ENCODE results near the gene MISP. TPM values are rescaled to one million over a fixed set of nuclear protein-coding genes. Genes with fewer than 3 reads are reported as not detected.

Gene MISP
- total and polyA plus RNA-seq, 2 of the 13 experiments (the other 11 are each of a cell fraction or from before 2014, with no cell fraction given): 0.67 to 1.3 TPM

DNA sequence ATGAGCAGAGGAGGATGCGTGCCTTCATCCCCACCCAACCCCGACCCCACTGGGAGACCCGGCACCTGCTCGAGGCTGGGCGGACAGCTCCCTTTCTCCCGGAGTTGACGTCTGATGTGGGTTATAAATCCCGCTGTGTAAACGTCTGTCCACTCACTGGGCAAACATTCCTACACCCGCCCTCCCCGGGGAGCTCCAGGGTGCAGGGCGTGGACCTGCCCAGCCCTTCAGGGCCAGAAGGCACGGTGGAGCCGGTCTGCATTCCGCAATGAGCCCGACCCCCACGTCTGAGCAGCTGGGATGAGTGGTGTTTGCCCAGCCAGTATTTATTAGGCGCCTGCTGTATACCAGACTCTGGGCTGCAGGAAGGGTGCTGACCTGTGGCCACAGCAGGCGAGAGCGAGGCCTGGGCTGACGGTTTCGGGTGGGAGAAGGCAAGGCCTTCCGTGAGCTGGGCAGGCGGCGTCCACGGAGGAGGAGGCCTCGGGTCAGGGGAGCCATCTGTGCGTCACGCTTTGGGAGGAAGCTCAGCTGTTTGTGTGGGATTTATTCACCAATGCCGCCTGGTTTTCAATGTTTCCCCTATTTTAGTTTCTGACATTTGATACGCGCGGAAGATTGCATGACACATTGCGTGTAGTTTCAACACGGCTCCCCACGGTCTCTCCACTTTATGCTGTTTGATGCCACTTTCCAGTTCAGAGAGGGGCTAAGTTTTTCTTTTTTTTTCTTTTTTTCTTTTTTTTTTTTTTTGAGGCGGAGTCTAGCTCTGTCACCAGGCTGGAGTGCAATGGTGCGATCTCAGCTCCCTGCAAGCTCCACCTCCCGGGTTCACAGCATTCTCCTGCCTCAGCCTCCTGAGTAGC, 2.0 kb downstream of the MISP start (continued):
- TF ChIP-seq, protein P1, sequence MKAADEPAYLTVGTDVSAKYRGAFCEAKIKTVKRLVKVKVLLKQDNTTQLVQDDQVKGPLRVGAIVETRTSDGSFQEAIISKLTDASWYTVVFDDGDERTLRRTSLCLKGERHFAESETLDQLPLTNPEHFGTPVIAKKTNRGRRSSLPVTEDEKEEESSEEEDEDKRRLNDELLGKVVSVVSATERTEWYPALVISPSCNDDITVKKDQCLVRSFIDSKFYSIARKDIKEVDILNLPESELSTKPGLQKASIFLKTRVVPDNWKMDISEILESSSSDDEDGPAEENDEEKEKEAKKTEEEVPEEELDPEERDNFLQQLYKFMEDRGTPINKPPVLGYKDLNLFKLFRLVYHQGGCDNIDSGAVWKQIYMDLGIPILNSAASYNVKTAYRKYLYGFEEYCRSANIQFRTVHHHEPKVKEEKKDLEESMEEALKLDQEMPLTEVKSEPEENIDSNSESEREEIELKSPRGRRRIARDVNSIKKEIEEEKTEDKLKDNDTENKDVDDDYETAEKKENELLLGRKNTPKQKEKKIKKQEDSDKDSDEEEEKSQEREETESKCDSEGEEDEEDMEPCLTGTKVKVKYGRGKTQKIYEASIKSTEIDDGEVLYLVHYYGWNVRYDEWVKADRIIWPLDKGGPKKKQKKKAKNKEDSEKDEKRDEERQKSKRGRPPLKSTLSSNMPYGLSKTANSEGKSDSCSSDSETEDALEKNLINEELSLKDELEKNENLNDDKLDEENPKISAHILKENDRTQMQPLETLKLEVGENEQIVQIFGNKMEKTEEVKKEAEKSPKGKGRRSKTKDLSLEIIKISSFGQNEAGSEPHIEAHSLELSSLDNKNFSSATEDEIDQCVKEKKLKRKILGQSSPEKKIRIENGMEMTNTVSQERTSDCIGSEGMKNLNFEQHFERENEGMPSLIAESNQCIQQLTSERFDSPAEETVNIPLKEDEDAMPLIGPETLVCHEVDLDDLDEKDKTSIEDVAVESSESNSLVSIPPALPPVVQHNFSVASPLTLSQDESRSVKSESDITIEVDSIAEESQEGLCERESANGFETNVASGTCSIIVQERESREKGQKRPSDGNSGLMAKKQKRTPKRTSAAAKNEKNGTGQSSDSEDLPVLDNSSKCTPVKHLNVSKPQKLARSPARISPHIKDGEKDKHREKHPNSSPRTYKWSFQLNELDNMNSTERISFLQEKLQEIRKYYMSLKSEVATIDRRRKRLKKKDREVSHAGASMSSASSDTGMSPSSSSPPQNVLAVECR (CRISPR knock-in tag; IDR thresholded peaks at IDR 0.05; ENCODE audit: borderline replicate concordance): peak; percentile 61; the same call in 1 of the 2 replicates
- TF ChIP-seq GABPB1 (CRISPR knock-in tag; IDR thresholded peaks at IDR 0.05) (peak; percentile 45; the same call in 1 of the 2 replicates), PHB2 (IDR thresholded peaks at IDR 0.05; ENCODE audit: partially characterized antibody) (no peak), NFYB (CRISPR knock-in tag; IDR thresholded peaks at IDR 0.05) (peak; percentile 35; the same call in 1 of the 2 replicates), SP1 (IDR thresholded peaks at IDR 0.05) (no peak), SP1 (CRISPR knock-in tag; IDR thresholded peaks at IDR 0.05) (no peak), SOX6 (IDR thresholded peaks at IDR 0.05) (no peak), SOX6 (CRISPR knock-in tag; IDR thresholded peaks at IDR 0.05) (peak; percentile 36; the same call in 1 of the 2 replicates), ZXDC (CRISPR knock-in tag; IDR thresholded peaks at IDR 0.05) (peak; percentile 22; the same call in 1 of the 2 replicates), ZNF703 (CRISPR knock-in tag; IDR thresholded peaks at IDR 0.05; ENCODE audit: borderline replicate concordance) (no peak), ZBTB20 (CRISPR knock-in tag; IDR thresholded peaks at IDR 0.05; ENCODE audit: borderline replicate concordance, low read depth) (peak; percentile 32; the same call in 1 of the 2 replicates), ZSCAN20 (CRISPR knock-in tag; IDR thresholded peaks at IDR 0.05; ENCODE audit: borderline replicate concordance) (no peak), HIC2 (CRISPR knock-in tag; IDR thresholded peaks at IDR 0.05; ENCODE audit: low read depth) (peak; percentile 44; the same call in 1 of the 2 replicates)
- TF ChIP-seq, protein P2, sequence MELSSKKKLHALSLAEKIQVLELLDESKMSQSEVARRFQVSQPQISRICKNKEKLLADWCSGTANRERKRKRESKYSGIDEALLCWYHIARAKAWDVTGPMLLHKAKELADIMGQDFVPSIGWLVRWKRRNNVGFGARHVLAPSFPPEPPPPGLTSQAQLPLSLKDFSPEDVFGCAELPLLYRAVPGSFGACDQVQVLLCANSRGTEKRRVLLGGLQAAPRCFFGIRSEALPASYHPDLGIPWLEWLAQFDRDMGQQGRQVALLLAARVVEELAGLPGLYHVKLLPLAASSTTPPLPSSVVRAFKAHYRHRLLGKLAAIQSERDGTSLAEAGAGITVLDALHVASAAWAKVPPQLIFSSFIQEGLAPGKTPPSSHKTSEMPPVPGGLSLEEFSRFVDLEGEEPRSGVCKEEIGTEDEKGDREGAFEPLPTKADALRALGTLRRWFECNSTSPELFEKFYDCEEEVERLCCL (CRISPR knock-in tag; IDR thresholded peaks at IDR 0.05; ENCODE audit: borderline replicate concordance): no peak

Data from HepG2 (cell line).